Heart left ventricle (tissue), 16 donors: ENCODE results near the gene GCDH. TPM values are rescaled to one million over a fixed set of nuclear protein-coding genes. Genes with fewer than 3 reads are reported as not detected.

Source experiments
- ATAC-seq, 4 donors: fragments of 200-7000 bp; cut with Tn5 transposase; one replicate each; pipeline ENCODE4 v1.9.1; 2020 to 2022; ENCODE audit warnings: moderate library complexity in 4 of 4, mild to moderate bottlenecking in 3 of 4, moderate number of reproducible peaks in 1 of 4
- DNase-seq, 5 donors: peaks; one replicate each; pipeline ENCODE4 v3.0.0-alpha.2; 2020
- H3K27ac ChIP-seq, 12 donors: fragments of 200-600 bp; sonication (generic) in 4 of 12; one replicate each; pipeline versions ENCODE4 v1.5.0 to v1.8.0; 2016 to 2022; ENCODE audit warnings: mild to moderate bottlenecking in 2 of 12
- H3K27me3 ChIP-seq, 9 donors: fragments of 200-600 bp; sonication (generic) in 2 of 9; one replicate each; pipeline versions ENCODE4 v1.5.1 to v1.8.0; 2016 to 2022; ENCODE audit warnings: mild to moderate bottlenecking in 3 of 9
- H3K36me3 ChIP-seq, 9 donors: fragments of 200-600 bp; sonication (generic) in 2 of 9; one replicate each; pipeline versions ENCODE4 v1.5.0 to v1.8.0; 2018 to 2022; ENCODE audit warnings: mild to moderate bottlenecking in 2 of 9
- H3K4me1 ChIP-seq, 12 donors: fragments of 200-600 bp; sonication (generic) in 4 of 12; one replicate each; pipeline versions ENCODE4 v1.5.0 to v1.8.0; 2016 to 2022; ENCODE audit warnings: mild to moderate bottlenecking in 3 of 12
- H3K4me3 ChIP-seq, 12 donors: fragments of 200-600 bp; sonication (generic) in 4 of 12; one replicate each; pipeline versions ENCODE4 v1.5.0 to v1.8.0; 2017 to 2022; ENCODE audit warnings: mild to moderate bottlenecking in 9 of 12, moderate library complexity in 4 of 12
- H3K9me3 ChIP-seq, 12 donors: fragments of 200-600 bp; sonication (generic) in 4 of 12; one replicate each; pipeline versions ENCODE4 v1.5.0 to v1.8.0; 2016 to 2022; ENCODE audit warnings: mild to moderate bottlenecking in 1 of 12
- CTCF ChIP-seq, 12 donors: fragments of 200-600 bp; sonication (generic) in 4 of 12; IDR thresholded peaks; one replicate each; pipeline versions ENCODE4 v1.5.0 to v1.8.0; 2018 to 2022; ENCODE audit warnings: antibody characterized with exemption in 12 of 12, mild to moderate bottlenecking in 5 of 12
- POLR2A ChIP-seq, 2 donors: fragments of 450-650 bp; IDR thresholded peaks; one replicate each; pipeline ENCODE4 v1.6.1; 2017; ENCODE audit warnings: antibody characterized with exemption in 2 of 2, mild to moderate bottlenecking in 2 of 2, moderate library complexity in 2 of 2
- WGBS, 4 donors: extraction: QIAGEN DNeasy Blood & Tissue Kit in 2 of 4; methylation state at CpG; one replicate each; pipeline versions ENCODE4 v1.1.5 to v1.1.7; 2013 to 2018; 5-methylcytosine and 5-hydroxymethylcytosine counted together
- intact Hi-C, 10 donors: fragments of 100-400 bp; cut with DNase I; formaldehyde crosslinking; loops; one replicate each; pipeline versions ENCODE4 v1.11.1 to v1.14.2; 2022
- microRNA-seq, 4 donors: library from miRNA; unstranded; fragments of <30 nt; microRNA quantifications; one replicate each; pipeline versions ENCODE4 to v1.2.0, GENCODE V29; 2017 to 2020
- polyA plus RNA-seq, 2 donors: library from polyadenylated mRNA; stranded (reverse); fragments of 200-250 nt; gene quantifications; one replicate each; pipeline ENCODE4 v1.2.3, GENCODE V29; 2013
- total RNA-seq, 9 donors: library from RNA; depleted of rRNA in 2 of 9; stranded (reverse); fragments of >200 nt in 2 of 9; fragmentation: NEBNext Ultra II Directional in 3 of 9; extraction: Animal tissue kit (Norgen Biotek cat#: 25700) in 3 of 9; gene quantifications; one replicate each; pipeline versions ENCODE4 v1.1.0 to v1.2.4, GENCODE V29; 2016 to 2023
- donor health status: ischemic (EF 13 %, LVEDD 7.1; RV severe dilation, severe dysfunction).
- donor health status: healthy with polysubstance abuse.
- donor health status: DM: no; HTN: yes; CAD: no.
- donor health status: DM: no; HTN: no; CAD: no.
- donor health status: ischemic (EF 25% LVEDD 6.9; RV normal size, moderate dysfunction).
- donor health status: ischemic (EF 25% LVEDD 5.7; RV mildly dilated, moderate dysfunction).
- donor health status: healthy.
- donor health status: DM: yes; HTN: yes; CAD: no.
- donor health status: ischemic (EF 35%, LVEDD 5.7; RV mildly dilated, moderate dysfunction).
- donor health status: nonischemic (EF 11% LVEDD 7.7; RV severe dilation, severe dysfunction).
- donor health status: DM: yes; HTN: yes; CAD: no.
- donor health status: PGD.
- donor health status: ischemic (EF 29% LVEDD 5.4; RV normal size, mild dysfunction).
- donor health status: nonischemic (EF 23%, LVEDD 6.1; RV moderate dilation, normal function).

The GCDH gene
- total and polyA plus RNA-seq, 11 donors = 28.7 to 107 (median 46.7) TPM

DNA sequence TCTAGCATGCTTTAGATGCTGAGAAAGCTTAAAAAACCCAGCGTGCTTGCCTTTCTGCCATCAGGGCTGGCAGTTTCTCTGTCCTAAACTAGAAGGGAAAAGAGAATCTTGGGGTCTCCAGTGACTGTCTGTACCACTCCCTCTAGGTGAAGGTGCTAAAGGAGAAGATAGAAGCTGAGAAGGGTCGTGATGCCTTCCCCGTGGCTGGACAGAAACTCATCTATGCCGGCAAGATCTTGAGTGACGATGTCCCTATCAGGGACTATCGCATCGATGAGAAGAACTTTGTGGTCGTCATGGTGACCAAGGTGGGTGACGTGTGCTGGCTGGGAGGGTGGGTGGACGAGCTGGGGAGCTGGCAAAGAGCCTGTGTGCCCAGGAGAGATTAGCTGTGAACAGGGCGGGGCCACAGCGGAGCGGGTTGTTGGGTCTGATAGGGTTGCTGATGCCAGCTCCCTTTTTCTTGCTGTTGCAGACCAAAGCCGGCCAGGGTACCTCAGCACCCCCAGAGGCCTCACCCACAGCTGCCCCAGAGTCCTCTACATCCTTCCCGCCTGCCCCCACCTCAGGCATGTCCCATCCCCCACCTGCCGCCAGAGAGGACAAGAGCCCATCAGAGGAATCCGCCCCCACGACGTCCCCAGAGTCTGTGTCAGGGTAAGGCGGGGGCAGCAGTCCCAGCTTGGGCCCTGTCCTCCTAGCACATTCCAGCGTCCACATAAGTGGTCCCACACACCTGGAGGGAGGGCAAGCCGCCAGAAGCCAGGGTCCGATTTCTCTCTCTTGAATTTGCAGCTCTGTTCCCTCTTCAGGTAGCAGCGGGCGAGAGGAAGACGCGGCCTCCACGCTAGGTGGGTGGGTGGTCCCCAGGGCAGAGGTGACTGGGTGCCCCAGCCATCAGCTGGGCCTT lies 57.0 kb downstream of the GCDH start:
- no peak for ATAC-seq
- peaks cover 5 to 51% (median 27%) of the 10 kb centered on the region in 12 donors for H3K4me1 ChIP-seq
- no peak for DNase-seq
- WGBS, 4 donors = 81 to 84% (median 83%) methylated on average over 22 to 28 of the region's 28 CpGs
- intact Hi-C loops = no loop called here
- no peaks in the 10 kb centered on the region for H3K27me3 ChIP-seq
- no peaks in the 10 kb centered on the region for H3K9me3 ChIP-seq
- H3K4me3 ChIP-seq = no peak overlapping the region
- TF ChIP-seq CTCF (IDR thresholded peaks at IDR 0.05) (no peak), POLR2A (IDR thresholded peaks at IDR 0.05) (no peak)
- H3K36me3 ChIP-seq = peaks cover 5 to 84% (median 76%) of the 10 kb centered on the region in 9 donors
- H3K27ac ChIP-seq = no peak overlapping the region

GRCh38 chr19:12948612-12949362 lies 57.8 kb downstream of the GCDH start:
- intact Hi-C loops = no loop called here
- Histone ChIP-seq H3K4me1 (peaks cover 5 to 51% (median 33%) of the 10 kb centered on the region in 12 donors), H3K27me3 (no peaks in the 10 kb centered on the region), H3K36me3 (peaks cover 5 to 84% (median 76%) of the 10 kb centered on the region in 9 donors), H3K9me3 (no peaks in the 10 kb centered on the region), H3K27ac (no peak overlapping the region), H3K4me3 (no peak overlapping the region)
- TF ChIP-seq POLR2A (IDR thresholded peaks at IDR 0.05) (no peak), CTCF (IDR thresholded peaks at IDR 0.05) (no peak)
- no peak for DNase-seq
- ATAC-seq = no peak
- 91 to 95% (median 94%) methylated on average over 9 to 30 of the region's 30 CpGs for WGBS, 4 donors

Small RNAs within 50 kb of the gene (microRNA-seq; reads per million reads assigned to microRNA genes)
- gene MIR5695 = 0 reads per million in 4 donors
- 0.77 to 2.6 (median 1.4) reads per million in 4 donors for gene MIR6515
- 0 reads per million in 4 donors for gene MIR6794

Other genes starting within 250 kb of the GCDH start
- 100 to 1,000 TPM in 1 of 9 donors, 10 to 100 TPM in 8; 16.0 to 135 (median 30.7) TPM for gene MAN2B1, start 224.4 kb upstream of the GCDH start, total RNA-seq
- gene MAN2B1, start 224.4 kb upstream of the GCDH start, polyA plus RNA-seq = 10 to 100 TPM; 18.6 to 23.0 TPM
- gene WDR83, start 224.4 kb upstream of the GCDH start, total RNA-seq = 1 to 10 TPM; 6.0 to 9.2 (median 7.8) TPM
- 10 to 100 TPM; 12.3 to 13.0 TPM for gene WDR83, start 224.4 kb upstream of the GCDH start, polyA plus RNA-seq
- gene DHPS, start 209.3 kb upstream of the GCDH start, total RNA-seq = 100 to 1,000 TPM in 1 of 9 donors, 10 to 100 TPM in 8; 47.6 to 121 (median 54.6) TPM
- 10 to 100 TPM; 57.2 to 57.6 TPM for gene DHPS, start 209.3 kb upstream of the GCDH start, polyA plus RNA-seq
- gene GNG14, start 203.2 kb upstream of the GCDH start, total RNA-seq = not detected
- gene GNG14, start 203.2 kb upstream of the GCDH start, polyA plus RNA-seq = not detected
- gene FBXW9, start 194.5 kb upstream of the GCDH start, total RNA-seq = 1 to 10 TPM; 1.5 to 3.6 (median 2.4) TPM
- gene FBXW9, start 194.5 kb upstream of the GCDH start, polyA plus RNA-seq = 1 to 10 TPM; 1.0 to 5.0 TPM
- gene TNPO2, start 167.2 kb upstream of the GCDH start, total RNA-seq = 10 to 100 TPM; 33.7 to 57.4 (median 42.6) TPM
- 10 to 100 TPM; 18.0 to 29.2 TPM for gene TNPO2, start 167.2 kb upstream of the GCDH start, polyA plus RNA-seq
- gene TRIR, start 156.5 kb upstream of the GCDH start, total RNA-seq = 100 to 1,000 TPM in 6 of 9 donors, 10 to 100 TPM in 3; 90.4 to 305 (median 118) TPM
- 100 to 1,000 TPM; 226 to 234 TPM for gene TRIR, start 156.5 kb upstream of the GCDH start, polyA plus RNA-seq
- gene GET3, start 153.7 kb upstream of the GCDH start, total RNA-seq = 10 to 100 TPM; 54.3 to 81.5 (median 61.8) TPM
- 100 to 1,000 TPM in 1 of 2 donors, 10 to 100 TPM in 1; 76.3 to 133 TPM for gene GET3, start 153.7 kb upstream of the GCDH start, polyA plus RNA-seq
- not detected for gene BEST2, start 139.4 kb upstream of the GCDH start, total RNA-seq
- gene BEST2, start 139.4 kb upstream of the GCDH start, polyA plus RNA-seq = not detected
- 10 to 100 TPM; 45.5 to 90.1 (median 62.6) TPM for gene HOOK2, start 115.6 kb upstream of the GCDH start, total RNA-seq
- 10 to 100 TPM; 29.9 to 83.5 TPM for gene HOOK2, start 115.6 kb upstream of the GCDH start, polyA plus RNA-seq
- 100 to 1,000 TPM in 4 of 9 donors, 10 to 100 TPM in 5; 19.6 to 205 (median 67.6) TPM for gene JUNB, start 99.7 kb upstream of the GCDH start, total RNA-seq
- gene JUNB, start 99.7 kb upstream of the GCDH start, polyA plus RNA-seq = 10 to 100 TPM; 29.6 to 52.9 TPM
- gene PRDX2, start 89.4 kb upstream of the GCDH start, total RNA-seq = 1,000 to 10,000 TPM in 2 of 9 donors, 100 to 1,000 TPM in 7; 435 to 1,432 (median 684) TPM
- 100 to 1,000 TPM; 544 to 645 TPM for gene PRDX2, start 89.4 kb upstream of the GCDH start, polyA plus RNA-seq
- 1 to 10 TPM in 7 of 9 donors, not detected in 2; 1.2 to 6.8 (median 2.2) TPM for gene THSD8, start 89.1 kb upstream of the GCDH start, total RNA-seq
- gene THSD8, start 89.1 kb upstream of the GCDH start, polyA plus RNA-seq = 1 to 10 TPM in 1 of 2 donors, under 1 TPM in 1; 0.35 to 3.2 TPM
- 1 to 10 TPM in 8 of 9 donors, under 1 TPM in 1; 0.63 to 7.6 (median 4.0) TPM for gene RNASEH2A, start 84.6 kb upstream of the GCDH start, total RNA-seq
- 1 to 10 TPM; 1.3 to 8.6 TPM for gene RNASEH2A, start 84.6 kb upstream of the GCDH start, polyA plus RNA-seq
- not detected for gene RTBDN, start 56.6 kb upstream of the GCDH start, total RNA-seq
- not detected for gene RTBDN, start 56.6 kb upstream of the GCDH start, polyA plus RNA-seq
- gene MAST1, start 52.6 kb upstream of the GCDH start, total RNA-seq = 1 to 10 TPM in 2 of 9 donors, under 1 TPM in 4, not detected in 3; 0.27 to 1.7 (median 0.31) TPM
- gene MAST1, start 52.6 kb upstream of the GCDH start, polyA plus RNA-seq = under 1 TPM; 0.15 to 0.37 TPM
- gene DNASE2, start 9.7 kb upstream of the GCDH start, total RNA-seq = 10 to 100 TPM; 15.9 to 41.1 (median 23.3) TPM
- 10 to 100 TPM; 11.7 to 31.7 TPM for gene DNASE2, start 9.7 kb upstream of the GCDH start, polyA plus RNA-seq
- gene KLF1, start 4.0 kb upstream of the GCDH start, total RNA-seq = under 1 TPM in 2 of 9 donors, not detected in 7; 0.19 to 0.25 TPM
- gene KLF1, start 4.0 kb upstream of the GCDH start, polyA plus RNA-seq = not detected
- under 1 TPM in 1 of 9 donors, not detected in 8; 0.24 TPM for gene SYCE2, start 28.1 kb downstream of the GCDH start, total RNA-seq
- gene SYCE2, start 28.1 kb downstream of the GCDH start, polyA plus RNA-seq = under 1 TPM in 1 of 2 donors, not detected in 1; 0.06 TPM
- 10 to 100 TPM; 35.0 to 49.6 (median 40.6) TPM for gene FARSA, start 42.6 kb downstream of the GCDH start, total RNA-seq
- 100 to 1,000 TPM in 1 of 2 donors, 10 to 100 TPM in 1; 37.3 to 104 TPM for gene FARSA, start 42.6 kb downstream of the GCDH start, polyA plus RNA-seq
- gene CALR, start 47.4 kb downstream of the GCDH start, total RNA-seq = 100 to 1,000 TPM; 231 to 816 (median 380) TPM
- 100 to 1,000 TPM; 227 to 771 TPM for gene CALR, start 47.4 kb downstream of the GCDH start, polyA plus RNA-seq
- gene RAD23A, start 54.7 kb downstream of the GCDH start, total RNA-seq = 100 to 1,000 TPM; 130 to 272 (median 161) TPM
- 100 to 1,000 TPM; 186 to 212 TPM for gene RAD23A, start 54.7 kb downstream of the GCDH start, polyA plus RNA-seq
- gene GADD45GIP1, start 66.1 kb downstream of the GCDH start, total RNA-seq = 10 to 100 TPM; 17.2 to 63.6 (median 27.2) TPM
- gene GADD45GIP1, start 66.1 kb downstream of the GCDH start, polyA plus RNA-seq = 100 to 1,000 TPM in 1 of 2 donors, 10 to 100 TPM in 1; 64.9 to 119 TPM
- 10 to 100 TPM in 4 of 9 donors, 1 to 10 TPM in 5; 2.9 to 13.6 (median 9.0) TPM for gene DAND5, start 78.4 kb downstream of the GCDH start, total RNA-seq
- gene DAND5, start 78.4 kb downstream of the GCDH start, polyA plus RNA-seq = 1 to 10 TPM; 1.4 to 4.7 TPM
- 100 to 1,000 TPM in 8 of 9 donors, 10 to 100 TPM in 1; 81.4 to 147 (median 122) TPM for gene NFIX, start 104.3 kb downstream of the GCDH start, total RNA-seq
- gene NFIX, start 104.3 kb downstream of the GCDH start, polyA plus RNA-seq = 10 to 100 TPM; 42.1 to 55.2 TPM
- 10 to 100 TPM in 3 of 9 donors, 1 to 10 TPM in 6; 5.2 to 19.1 (median 8.3) TPM for gene LYL1, start 211.7 kb downstream of the GCDH start, total RNA-seq
- gene LYL1, start 211.7 kb downstream of the GCDH start, polyA plus RNA-seq = 1 to 10 TPM; 7.7 to 8.4 TPM
- 10 to 100 TPM; 15.1 to 22.6 (median 16.2) TPM for gene TRMT1, start 225.6 kb downstream of the GCDH start, total RNA-seq
- 10 to 100 TPM; 26.4 to 32.4 TPM for gene TRMT1, start 225.6 kb downstream of the GCDH start, polyA plus RNA-seq
- gene NACC1, start 227.1 kb downstream of the GCDH start, total RNA-seq = 10 to 100 TPM; 28.7 to 88.2 (median 41.8) TPM
- gene NACC1, start 227.1 kb downstream of the GCDH start, polyA plus RNA-seq = 10 to 100 TPM; 49.6 to 74.2 TPM